GM08714 (cell line): Measurements from ENCODE around the gene FGA.
"Not testable (repeated sequence)": the region's sequence is repeated elsewhere in the genome, so short reads cannot be mapped to it uniquely, and the experiment has no call there.

Experiments
- H3K4me3 ChIP-seq: fragments of 200-500 bp; sonication (Bioruptor generic); 2 replicates; pipeline ENCODE4 v1.5.1; 2014; ENCODE audit warnings: mild to moderate bottlenecking, low read length, inconsistent platforms
- ZNF274 ChIP-seq: IDR thresholded peaks from 2 replicates; pipeline ENCODE4 v1.6.1; 2012; ENCODE audit warnings: mild to moderate bottlenecking, low read depth, low read length

The FGA gene

DNA sequence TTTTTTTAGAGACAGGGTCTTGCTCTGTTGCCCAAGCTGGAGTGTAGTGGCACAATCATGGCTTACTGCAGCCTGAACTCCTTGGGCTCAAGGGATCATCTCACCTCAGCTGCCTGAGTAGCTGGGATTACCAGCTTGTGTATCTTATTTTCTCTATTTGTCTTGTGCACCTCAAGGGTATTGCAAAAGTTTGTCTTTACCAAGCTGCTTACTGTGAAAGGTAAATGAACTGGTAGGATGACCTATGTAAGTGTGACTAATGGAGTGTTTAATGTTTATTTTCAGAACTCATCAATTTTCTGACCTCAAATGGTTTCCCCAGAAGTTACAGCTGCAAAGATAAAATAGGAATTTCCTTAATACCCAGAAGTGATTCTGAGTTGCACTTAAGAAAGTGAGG lies 5.3 kb upstream of the FGA start:
- TF ChIP-seq ZNF274: no peak
- H3K4me3 ChIP-seq: no peak overlapping the region

DNA sequence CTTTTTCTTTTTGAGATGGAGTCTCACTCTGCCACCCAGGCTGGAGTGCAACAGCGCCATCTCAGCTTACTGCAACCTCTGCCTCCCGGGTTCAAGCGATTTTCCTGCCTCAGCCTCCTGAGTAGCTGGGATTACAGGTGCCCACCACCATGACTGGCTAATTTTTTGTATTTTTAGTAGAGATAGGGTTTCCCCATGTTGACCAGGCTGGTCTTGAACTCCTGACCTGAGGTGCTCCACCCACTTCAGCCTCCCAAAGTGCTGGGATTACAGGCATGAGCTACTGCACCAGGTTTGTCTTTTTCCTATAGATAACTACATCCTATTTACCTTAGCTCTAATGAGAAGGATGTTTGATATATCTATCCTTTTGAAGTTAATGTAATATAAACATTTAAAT lies 3.8 kb upstream of the FGA start:
- H3K4me3 ChIP-seq: not testable (repeated sequence)

DNA sequence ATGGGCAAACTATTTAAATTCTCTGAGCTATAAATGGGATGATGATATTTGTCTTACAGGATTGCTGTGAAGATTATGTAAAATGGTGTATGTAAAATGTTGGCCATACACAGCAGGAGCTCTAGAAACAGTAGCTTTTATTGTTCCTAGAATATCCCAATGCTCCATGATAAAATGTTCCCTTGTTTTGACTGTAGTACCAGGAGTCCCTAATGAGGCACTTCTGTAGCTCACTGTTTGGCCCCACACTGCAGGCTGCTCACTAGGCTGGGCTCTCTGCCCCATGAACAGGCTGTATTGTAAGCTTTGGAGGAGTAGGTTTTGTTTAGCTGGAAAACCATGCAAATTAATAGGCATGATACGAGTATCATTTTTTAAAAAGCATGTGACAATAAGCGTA lies 3.3 kb upstream of the FGA start:
- TF ChIP-seq ZNF274: no peak
- no peak overlapping the region for H3K4me3 ChIP-seq

DNA sequence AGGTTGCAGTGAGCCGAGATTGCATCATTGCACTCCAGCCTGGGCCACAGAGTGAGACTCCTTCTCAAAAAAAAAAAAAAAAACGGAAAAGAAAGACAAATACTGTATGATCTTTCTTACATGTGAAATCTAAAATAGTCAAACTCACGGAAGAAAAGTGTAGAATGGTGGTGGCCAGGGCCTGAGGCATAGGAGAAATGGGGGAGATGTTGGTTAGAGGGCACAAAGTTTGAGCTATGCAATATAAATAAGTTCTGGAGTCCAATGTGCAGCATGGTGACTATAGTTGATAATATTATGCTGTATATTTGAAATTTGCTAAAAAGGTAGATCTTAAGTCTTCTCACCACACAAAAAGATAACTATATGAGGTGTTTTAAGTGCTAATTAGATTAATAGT lies 1.3 kb upstream of the FGA start:
- TF ChIP-seq ZNF274: no peak
- H3K4me3 ChIP-seq: no peak overlapping the region

DNA sequence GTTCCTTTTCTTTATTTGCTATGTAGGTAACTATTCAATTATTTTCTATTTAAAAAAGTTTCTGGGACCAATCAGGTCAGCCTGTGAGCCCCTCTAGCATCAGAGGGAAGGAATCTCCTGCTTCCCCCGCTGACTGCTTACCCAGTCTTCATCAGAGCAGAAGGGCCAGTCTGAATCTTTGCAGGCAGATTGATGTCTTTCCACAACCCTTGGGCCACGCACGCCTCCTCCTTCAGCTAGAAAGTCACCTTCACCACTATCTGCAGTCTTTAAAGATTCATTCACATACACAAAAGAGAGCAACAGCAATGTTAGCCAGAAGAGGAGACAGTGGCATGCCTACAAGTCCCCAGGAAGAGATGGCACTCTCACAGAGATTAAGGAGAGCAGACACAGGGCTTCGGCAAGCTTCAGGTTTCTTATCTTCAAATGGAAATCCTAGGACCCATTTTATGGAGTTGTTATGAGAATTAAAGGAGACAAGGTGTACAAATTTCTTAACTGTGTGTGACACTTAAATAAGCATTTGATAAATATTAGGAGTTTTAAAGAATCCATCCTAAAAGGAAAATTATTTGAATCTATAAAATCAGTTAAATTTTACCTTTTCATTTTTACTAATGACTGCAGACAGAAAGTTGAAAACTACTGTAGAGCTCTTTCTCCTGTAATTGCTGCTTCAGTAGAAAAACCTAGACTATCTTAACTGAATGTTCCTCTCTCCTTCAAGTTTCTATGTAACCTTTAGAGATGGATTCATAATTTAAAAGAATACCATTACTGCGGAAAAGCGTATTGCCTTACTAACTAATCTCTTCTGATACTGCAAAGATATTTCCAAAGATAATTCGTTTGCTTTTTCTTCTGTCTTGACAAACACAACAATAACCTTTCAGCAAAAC lies 995 bp downstream of the FGA start:
- no peak overlapping the region for H3K4me3 ChIP-seq

DNA sequence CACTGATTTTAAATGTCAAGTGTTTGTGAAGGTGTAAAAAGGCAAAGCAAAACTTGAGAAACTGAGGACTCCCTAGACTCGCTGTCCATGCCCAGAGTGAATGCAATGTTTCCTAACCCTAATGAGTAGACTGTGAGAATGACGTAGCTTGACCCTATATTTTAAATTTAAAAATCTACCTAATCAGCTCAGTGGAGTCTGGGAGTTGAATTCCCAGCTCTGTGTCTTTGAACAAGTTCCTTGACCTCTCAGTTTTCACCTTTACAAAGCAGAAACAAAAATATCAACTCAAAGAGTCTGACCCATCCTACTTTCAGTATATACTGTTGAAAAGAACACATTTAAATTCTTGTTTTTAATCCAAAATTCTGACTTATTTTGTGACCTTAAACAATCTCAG lies 2.3 kb downstream of the FGA start:
- no peak for TF ChIP-seq ZNF274
- H3K4me3 ChIP-seq: no peak overlapping the region

More for the DNA sequence above, 995 bp downstream of the FGA start:
- TF ChIP-seq ZNF274: no peak

DNA sequence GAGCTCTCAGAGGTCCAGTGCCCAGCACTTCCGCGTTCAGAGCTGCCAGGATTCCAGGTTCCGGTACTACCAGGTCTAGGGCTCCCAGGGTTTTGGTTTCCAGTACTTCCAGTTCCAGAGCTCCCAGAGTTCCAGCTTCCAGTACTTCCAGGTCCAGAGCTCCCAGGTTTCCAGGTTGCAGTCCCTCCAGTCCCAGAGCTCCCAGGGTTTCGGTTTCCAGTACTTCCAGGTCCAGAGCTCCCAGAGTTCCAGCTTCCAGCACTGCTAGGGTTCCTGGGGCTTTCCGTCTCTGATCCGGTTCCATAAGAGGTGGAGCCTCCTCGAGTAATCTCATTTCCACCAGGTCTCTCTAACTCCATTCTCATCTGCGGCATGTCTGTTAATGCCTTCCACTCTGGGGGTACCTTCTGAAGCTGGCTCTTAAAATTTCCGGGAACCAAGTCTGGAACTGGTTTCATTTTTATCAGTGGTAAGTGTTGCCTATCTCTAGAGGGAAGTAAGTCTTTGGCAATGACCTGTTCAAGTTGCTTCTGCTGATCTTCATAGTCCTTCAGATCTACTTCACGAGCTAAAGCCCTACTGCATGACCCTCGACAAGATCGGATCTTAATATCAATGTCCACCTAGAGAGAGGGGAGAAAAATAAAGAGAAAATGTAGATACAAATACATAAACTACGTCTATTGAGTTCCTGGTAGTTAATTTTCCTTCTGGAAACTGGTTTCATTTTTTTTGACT lies 4.1 kb downstream of the FGA start:
- H3K4me3 ChIP-seq: no peak overlapping the region
- no peak for TF ChIP-seq ZNF274

DNA sequence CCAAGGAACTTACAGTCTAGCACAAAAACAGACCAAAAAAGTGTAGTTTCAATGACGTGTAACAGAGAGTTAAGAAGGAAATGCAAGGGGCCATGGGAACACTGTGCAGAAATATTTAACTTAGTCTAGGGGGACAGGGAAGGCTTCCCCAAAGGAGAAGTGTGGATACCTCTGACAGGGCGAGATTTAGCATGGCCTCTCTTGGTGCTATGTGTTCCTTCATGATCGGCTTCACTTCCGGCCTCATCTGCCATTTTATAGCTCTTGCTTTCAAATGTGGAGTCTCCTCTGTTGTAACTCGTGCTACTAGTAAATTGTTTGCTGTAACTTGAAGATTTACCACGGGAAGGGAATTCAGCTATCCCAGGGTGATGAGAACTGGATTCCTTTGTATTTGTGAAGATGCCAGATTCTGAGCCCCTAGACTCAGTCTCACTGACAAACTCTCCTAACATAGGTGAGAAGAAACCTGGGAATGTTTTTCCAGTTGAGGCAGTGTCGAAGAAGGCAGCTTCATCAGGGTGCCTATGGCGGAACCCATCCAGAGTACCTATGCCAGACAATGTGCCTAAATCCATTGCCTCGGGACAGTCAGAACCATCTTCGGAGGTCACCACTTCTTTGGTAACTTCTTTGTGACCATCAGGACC lies 5.0 kb downstream of the FGA start:
- H3K4me3 ChIP-seq: no peak overlapping the region
- no peak for TF ChIP-seq ZNF274

DNA sequence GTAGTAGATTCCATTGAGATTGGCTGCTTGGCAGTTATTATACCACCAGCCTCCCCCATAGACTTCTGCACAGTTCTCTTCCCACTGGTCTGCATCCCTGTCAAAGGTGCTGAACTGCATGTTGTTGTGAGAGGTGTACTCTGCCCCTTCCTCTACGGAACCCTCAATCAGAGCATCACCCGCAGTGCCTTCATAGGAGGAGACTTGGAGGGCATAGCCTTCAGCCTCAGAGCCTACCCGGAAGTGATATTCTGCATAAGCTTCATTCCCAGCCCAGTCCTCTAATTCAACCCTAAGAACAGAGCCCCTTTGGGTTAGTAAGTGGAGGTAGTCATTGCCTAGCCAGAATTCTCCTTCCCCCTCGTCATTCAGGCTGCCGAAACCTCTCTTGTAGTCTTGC lies 6.3 kb downstream of the FGA start:
- no peak overlapping the region for H3K4me3 ChIP-seq
- TF ChIP-seq ZNF274: no peak

DNA sequence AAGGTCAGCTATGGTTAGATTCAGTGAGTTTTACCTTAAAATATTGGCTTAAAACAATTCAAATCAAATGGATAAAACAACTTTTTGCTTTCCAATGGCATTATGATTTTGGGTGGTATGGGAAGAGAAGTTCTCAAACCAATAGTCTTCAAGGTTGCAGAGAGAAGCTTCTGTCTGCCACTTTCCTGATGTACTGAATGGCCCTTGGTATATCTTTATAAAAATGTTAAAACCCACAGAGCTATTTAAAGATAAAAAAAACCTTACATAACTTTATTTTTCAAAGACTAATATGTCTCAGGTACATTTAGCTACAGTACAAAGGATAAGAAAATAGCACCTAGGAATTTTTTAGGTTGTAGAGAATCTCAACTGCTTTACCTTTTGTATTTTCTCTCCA lies 6.9 kb downstream of the FGA start:
- H3K4me3 ChIP-seq: no peak overlapping the region
- TF ChIP-seq ZNF274: no peak

DNA sequence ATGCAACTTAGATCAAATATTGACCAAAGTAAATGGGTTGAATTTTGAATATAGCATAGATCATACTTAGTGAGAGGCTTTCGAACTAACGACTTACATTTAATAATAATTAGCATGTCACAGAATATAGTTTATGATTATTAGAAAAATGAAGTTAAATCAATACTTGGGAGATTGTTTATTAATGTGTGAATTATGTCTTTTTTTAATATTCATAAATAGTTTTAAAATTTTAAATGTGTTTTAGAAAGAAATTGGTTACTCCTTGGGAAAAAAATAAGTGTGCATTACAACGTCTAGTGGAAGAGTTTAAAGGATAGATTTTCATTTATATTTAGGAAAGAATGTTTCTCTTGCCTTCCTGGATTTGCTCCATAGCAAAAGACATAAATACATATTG lies 7.3 kb downstream of the FGA start:
- no peak overlapping the region for H3K4me3 ChIP-seq
- no peak for TF ChIP-seq ZNF274

DNA sequence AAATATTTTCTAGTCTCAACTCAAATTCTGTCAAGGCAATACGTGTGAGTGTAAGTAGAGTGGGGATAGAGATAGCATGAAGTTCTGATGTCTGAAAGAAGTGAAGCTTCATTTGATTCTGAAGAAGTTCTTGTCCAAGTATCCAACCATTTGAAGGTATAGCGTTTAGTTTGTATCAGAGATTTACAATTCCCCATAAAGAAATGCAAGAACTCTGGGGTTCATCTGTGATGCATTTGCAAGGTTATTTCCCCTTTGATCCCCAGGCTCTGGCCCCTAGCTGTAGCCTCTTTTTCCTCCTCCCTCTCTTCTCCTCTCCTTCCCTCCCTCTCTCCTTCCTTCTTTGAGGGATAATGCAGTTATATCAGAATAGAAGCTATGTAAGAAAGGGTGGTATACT lies 7.8 kb downstream of the FGA start:
- no peak for TF ChIP-seq ZNF274

DNA sequence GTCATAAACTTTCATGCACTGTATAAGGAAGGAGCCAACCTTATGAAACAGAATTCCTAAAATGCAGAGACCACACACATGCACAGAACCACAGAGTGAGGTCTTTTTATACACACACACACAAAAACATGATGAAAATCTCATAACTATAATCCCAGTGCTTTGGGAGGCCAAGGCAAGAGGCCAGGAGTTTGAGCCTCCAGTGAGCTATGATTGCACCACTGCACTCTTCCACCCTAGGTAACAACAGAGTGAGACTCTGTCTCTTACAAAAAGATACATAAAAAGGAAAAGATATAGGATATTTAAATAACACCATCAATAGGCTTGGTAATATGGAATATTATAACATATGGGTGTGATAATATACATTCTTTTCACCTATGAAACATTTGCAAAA lies 10.6 kb downstream of the FGA start:
- no peak for TF ChIP-seq ZNF274

More for the DNA sequence above, 7.8 kb downstream of the FGA start:
- H3K4me3 ChIP-seq: no peak overlapping the region

DNA sequence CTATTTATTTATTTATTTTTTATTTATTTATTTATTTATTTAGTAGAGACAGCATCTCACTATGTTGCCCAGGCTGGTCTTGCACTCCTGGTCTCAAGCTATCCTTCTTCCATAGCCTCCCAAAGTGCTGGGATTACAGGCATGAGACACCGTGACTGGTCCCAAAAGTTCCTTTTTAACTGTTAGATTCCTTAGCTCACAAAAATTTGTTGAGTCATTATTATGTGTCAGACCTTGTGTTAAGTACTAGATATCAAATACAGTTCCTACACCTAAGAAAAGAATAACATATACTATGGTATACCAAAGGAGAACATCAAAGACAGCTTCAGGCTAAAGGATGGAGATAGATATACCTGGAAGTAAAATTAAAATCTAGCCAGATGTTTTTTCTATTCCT lies 11.6 kb downstream of the FGA start:
- no peak overlapping the region for H3K4me3 ChIP-seq
- TF ChIP-seq ZNF274: no peak

More for the DNA sequence above, 10.6 kb downstream of the FGA start:
- H3K4me3 ChIP-seq: no peak overlapping the region

DNA sequence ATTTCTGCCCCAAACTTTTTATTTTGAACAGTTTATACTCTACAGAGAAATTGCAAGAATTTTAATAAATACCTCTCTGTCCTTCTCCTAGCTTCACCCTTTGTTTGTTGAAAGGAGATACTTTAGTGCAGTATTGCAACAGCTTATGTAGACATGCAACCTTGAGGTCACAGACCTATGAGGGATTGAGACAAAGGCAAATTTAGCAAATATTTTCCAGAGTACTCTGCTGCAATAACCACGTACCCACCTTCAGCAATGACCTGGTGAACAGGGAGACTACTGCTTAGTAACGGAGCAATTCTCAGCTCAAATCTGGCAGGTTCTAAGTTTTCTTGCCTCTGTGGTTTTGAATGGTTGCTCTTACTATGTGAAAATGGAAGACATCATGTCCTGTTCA lies 13.2 kb downstream of the FGA start:
- TF ChIP-seq ZNF274: no peak

DNA sequence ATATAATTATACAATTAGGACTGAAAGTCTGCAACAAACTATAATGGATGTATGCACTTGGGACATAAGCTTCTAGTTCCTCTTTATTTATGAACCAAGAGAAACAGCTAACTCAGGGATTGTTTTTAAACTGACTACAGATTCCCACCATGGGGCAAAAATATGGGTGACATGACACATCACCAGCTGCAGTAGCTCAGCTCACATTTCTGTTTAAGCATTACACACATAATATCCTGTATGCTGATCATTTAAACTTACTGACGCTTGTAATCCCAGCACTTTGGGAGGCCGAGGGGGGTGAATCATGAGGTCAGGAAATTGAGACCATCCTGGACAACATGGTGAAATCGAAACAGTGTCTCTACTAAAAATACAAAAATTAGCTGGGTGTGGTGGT lies 16.2 kb downstream of the FGA start:
- H3K4me3 ChIP-seq: no peak overlapping the region
- TF ChIP-seq ZNF274: no peak

More for the DNA sequence above, 13.2 kb downstream of the FGA start:
- H3K4me3 ChIP-seq: no peak overlapping the region
